Motor neuron (in vitro differentiated cells): Measurements from ENCODE around the gene FBXL4. TPM values are rescaled to one million over a fixed set of nuclear protein-coding genes. Genes with fewer than 3 reads are reported as not detected.

Experiments
- ATAC-seq, 8 experiments: fragments of 200-7000 bp; cut with Tn5 transposase; replicated peaks in 6 of 8; 2 replicates each; pipeline ENCODE4 v1.8.0; 2021; ENCODE audit warnings: mild to moderate bottlenecking in 8 of 8, moderate library complexity in 8 of 8
- H3K27ac ChIP-seq, 2 donors: fragments of 250-450 bp; sonication (Bioruptor Pico); 2 replicates each; pipeline ENCODE4 v1.9.0; 2021; ENCODE audit warnings: antibody characterized with exemption in 2 of 2, mild to moderate bottlenecking in 2 of 2, moderate library complexity in 1 of 2
- H3K4me1 ChIP-seq, 2 donors: fragments of 250-450 bp; sonication (Bioruptor Pico); replicated peaks in 1 of 2; 2 replicates each; pipeline ENCODE4 v1.6.1; 2021; ENCODE audit warnings: antibody characterized with exemption in 2 of 2, mild to moderate bottlenecking in 2 of 2, moderate library complexity in 1 of 2
- H3K4me3 ChIP-seq, 5 donors: fragments of 250-450 bp; sonication (Bioruptor Pico); 2 replicates each; pipeline ENCODE4 v1.9.0; 2021; ENCODE audit warnings: antibody characterized with exemption in 5 of 5, mild to moderate bottlenecking in 5 of 5, moderate library complexity in 4 of 5
- WGBS, 10 experiments: fragments of 450-650 bp; shearing (Covaris generic); methylation state at CpG; one replicate each; pipeline ENCODE4 v1.0.0; 2022; 5-methylcytosine and 5-hydroxymethylcytosine counted together
- in situ Hi-C, 9 experiments: fragments of 400-800 bp; cut with MboI; loops; one replicate each; pipeline ENCODE4 v1.15.0; 2021; ENCODE audit warnings: low sequenced_read_pairs in 9 of 9, low pct_unique_long_range_greater_than_20kb in 2 of 9; ENCODE audit not compliant: unreplicated experiment in 9 of 9
- total RNA-seq, 8 experiments: library from RNA; unstranded; fragments of 300-600 nt; gene quantifications; 2 replicates each; pipeline versions ENCODE4 v1.2.3 to v1.2.4, GENCODE V29; 2022

The FBXL4 gene
- total RNA-seq, 8 experiments from 2014 or later, result 8.4 to 26.1 (median 12.1) TPM

GRCh38 chr6:98833057-98833306, 114.8 kb downstream of the FBXL4 start:
- H3K4me1 ChIP-seq, result peaks cover 28 to 32% of the 10 kb centered on the region in 2 donors
- WGBS, 10 experiments, result 0 to 2% (median 0%) methylated on average over 1 to 10 of the region's 26 CpGs; no CpG with 5 or more reads in 6 of the 10 experiments
- in situ Hi-C loops, result loop anchor here in 5 of 9 experiments (25.0 kb wide), 4 partner anchors 771 to 1646 kb away; no protein-coding TSS in a partner anchor
- H3K4me3 ChIP-seq, result peak overlapping the region; percentile 49 to 95 (median 57)
- peak; percentile 8 to 36 (median 13) for ATAC-seq
- peak overlapping the region; percentile 64 to 83 for H3K27ac ChIP-seq

- H3K4me1 ChIP-seq, result peaks cover 32% of the 10 kb centered on the region in 2 donors
- peak overlapping the region; percentile 69 to 83 for H3K27ac ChIP-seq
- H3K4me3 ChIP-seq, result peak overlapping the region; percentile 49 to 95 (median 57)
- 0 to 30% (median 0%) methylated on average over 2 to 11 of the region's 59 CpGs; no CpG with 5 or more reads in 4 of the 10 experiments for WGBS, 10 experiments
- peak; percentile 0 to 50 (median 44) for ATAC-seq
- in situ Hi-C loops, result loop anchor here in 5 of 9 experiments (25.0 kb wide), 4 partner anchors 770 to 1645 kb away; no protein-coding TSS in a partner anchor
Observed at GRCh38 chr6:98832284-98833056, 115.3 kb downstream of the FBXL4 start.

GRCh38 chr6:98831959-98832283, 115.8 kb downstream of the FBXL4 start:
- Histone ChIP-seq H3K4me3 (peak overlapping the region; percentile 49 to 95 (median 57)), H3K27ac (peak overlapping the region; percentile 69 to 83), H3K4me1 (peaks cover 33 to 35% of the 10 kb centered on the region in 2 donors)
- no peak for ATAC-seq
- WGBS, 10 experiments, result 0 to 16% (median 0%) methylated on average over 1 to 5 of the region's 11 CpGs; no CpG with 5 or more reads in 5 of the 10 experiments
- in situ Hi-C loops, result loop anchor here in 5 of 9 experiments (25.0 kb wide), 4 partner anchors 770 to 1645 kb away; no protein-coding TSS in a partner anchor

GRCh38 chr6:98831057-98831958, 116.4 kb downstream of the FBXL4 start:
- WGBS, 10 experiments, result 0 to 20% (median 11%) methylated on average over 2 to 15 of the region's 58 CpGs; no CpG with 5 or more reads in 2 of the 10 experiments
- peak overlapping the region; percentile 49 to 95 (median 57) for H3K4me3 ChIP-seq
- in situ Hi-C loops, result loop anchor here in 5 of 9 experiments (25.0 kb wide), 4 partner anchors 769 to 1644 kb away; no protein-coding TSS in a partner anchor
- ATAC-seq, result no peak
- H3K4me1 ChIP-seq, result peaks cover 36 to 40% of the 10 kb centered on the region in 2 donors
- H3K27ac ChIP-seq, result peak overlapping the region; percentile 76 to 83

- in situ Hi-C loops, result loop anchor here in 5 of 9 experiments (25.0 kb wide), 4 partner anchors 768 to 1643 kb away; no protein-coding TSS in a partner anchor
- H3K4me3 ChIP-seq, result no peak overlapping the region
- ATAC-seq, result no peak
- no peak overlapping the region for H3K27ac ChIP-seq
- 16 to 67% (median 35%) methylated on average over 1 to 2 of the region's 2 CpGs; no CpG with 5 or more reads in 3 of the 10 experiments for WGBS, 10 experiments
- H3K4me1 ChIP-seq, result peaks cover 45 to 46% of the 10 kb centered on the region in 2 donors
Observed at GRCh38 chr6:98830146-98830545, 117.6 kb downstream of the FBXL4 start.

- in situ Hi-C loops, result loop anchor here in 5 of 9 experiments (25.0 kb wide), 4 partner anchors 767 to 1642 kb away; no protein-coding TSS in a partner anchor
- ATAC-seq, result no peak
- Histone ChIP-seq H3K4me1 (peaks cover 45 to 48% of the 10 kb centered on the region in 2 donors), H3K27ac (peak overlapping the region; percentile 9 to 36), H3K4me3 (peak overlapping the region; percentile 6 to 32 (median 25))
- WGBS, 10 experiments, result 0 to 91% (median 6%) methylated on average over 1 to 13 of the region's 14 CpGs; no CpG with 5 or more reads in 1 of the 10 experiments
Observed at GRCh38 chr6:98828941-98829411, 118.8 kb downstream of the FBXL4 start.

GRCh38 chr6:98828211-98828788, 119.4 kb downstream of the FBXL4 start:
- Histone ChIP-seq H3K4me1 (peaks cover 47 to 51% of the 10 kb centered on the region in 2 donors), H3K4me3 (peak overlapping the region in 4 of 5 donors; percentile 15 to 32 (median 27)), H3K27ac (peak overlapping the region; percentile 74 to 89)
- in situ Hi-C loops, result loop anchor here in 5 of 9 experiments (25.0 kb wide), 4 partner anchors 766 to 1641 kb away; no protein-coding TSS in a partner anchor
- WGBS, 10 experiments, result 0 to 47% (median 8%) methylated on average over 1 to 9 of the region's 12 CpGs; no CpG with 5 or more reads in 2 of the 10 experiments
- ATAC-seq, result no peak

- Histone ChIP-seq H3K4me1 (peaks cover 47 to 51% of the 10 kb centered on the region in 2 donors), H3K27ac (peak overlapping the region; percentile 74 to 89), H3K4me3 (peak overlapping the region; percentile 11 to 32 (median 25))
- in situ Hi-C loops, result loop anchor here in 5 of 9 experiments (25.0 kb wide), 4 partner anchors 765 to 1640 kb away; no protein-coding TSS in a partner anchor
- WGBS, 10 experiments, result 0 to 33% (median 11%) methylated on average over 1 to 15 of the region's 44 CpGs; no CpG with 5 or more reads in 2 of the 10 experiments
- peak in 7 of 8 experiments; percentile 6 to 52 (median 25) for ATAC-seq
Observed at GRCh38 chr6:98827295-98828159, 120.2 kb downstream of the FBXL4 start.

GRCh38 chr6:98825600-98826230, 122.0 kb downstream of the FBXL4 start:
- no peak for ATAC-seq
- in situ Hi-C loops, result loop anchor here in 5 of 9 experiments (25.0 kb wide), 4 partner anchors 763 to 1638 kb away; no protein-coding TSS in a partner anchor
- Histone ChIP-seq H3K4me1 (peaks cover 38 to 40% of the 10 kb centered on the region in 2 donors), H3K27ac (peak overlapping the region in 1 of 2 donors; percentile 16), H3K4me3 (peak overlapping the region in 3 of 5 donors; percentile 44 to 52 (median 46))
- 0 to 43% (median 12%) methylated on average over 5 to 14 of the region's 19 CpGs; no CpG with 5 or more reads in 1 of the 10 experiments for WGBS, 10 experiments

- H3K4me3 ChIP-seq, result peak overlapping the region; percentile 37 to 52 (median 44)
- WGBS, 10 experiments, result 0 to 26% (median 7%) methylated on average over 1 to 12 of the region's 32 CpGs; no CpG with 5 or more reads in 2 of the 10 experiments
- H3K27ac ChIP-seq, result peak overlapping the region in 1 of 2 donors; percentile 28
- peak in 5 of 8 experiments; percentile 3 to 17 (median 7) for ATAC-seq
- peaks cover 32 to 33% of the 10 kb centered on the region in 2 donors for H3K4me1 ChIP-seq
- in situ Hi-C loops, result loop anchor here in 5 of 9 experiments (25.0 kb wide), 4 partner anchors 763 to 1638 kb away; no protein-coding TSS in a partner anchor
Observed at GRCh38 chr6:98824902-98825599, 122.7 kb downstream of the FBXL4 start.
